HG02852 (cell line): ENCODE data around the gene SCEL.
A peak's percentile ranks its signal among the peaks of the same experiment; 100 is the strongest.
"Not testable (repeated sequence)": the region's sequence is repeated elsewhere in the genome, so short reads cannot be mapped to it uniquely, and the experiment has no call there.

Source experiments
- ATAC-seq: cut with Tn5 transposase; IDR thresholded peaks from one replicate; pipeline ENCODE4 v1.9.1; 2021; ENCODE audit warnings: mild to moderate bottlenecking, moderate library complexity; ENCODE audit not compliant: unreplicated experiment

Gene SCEL, protein sequence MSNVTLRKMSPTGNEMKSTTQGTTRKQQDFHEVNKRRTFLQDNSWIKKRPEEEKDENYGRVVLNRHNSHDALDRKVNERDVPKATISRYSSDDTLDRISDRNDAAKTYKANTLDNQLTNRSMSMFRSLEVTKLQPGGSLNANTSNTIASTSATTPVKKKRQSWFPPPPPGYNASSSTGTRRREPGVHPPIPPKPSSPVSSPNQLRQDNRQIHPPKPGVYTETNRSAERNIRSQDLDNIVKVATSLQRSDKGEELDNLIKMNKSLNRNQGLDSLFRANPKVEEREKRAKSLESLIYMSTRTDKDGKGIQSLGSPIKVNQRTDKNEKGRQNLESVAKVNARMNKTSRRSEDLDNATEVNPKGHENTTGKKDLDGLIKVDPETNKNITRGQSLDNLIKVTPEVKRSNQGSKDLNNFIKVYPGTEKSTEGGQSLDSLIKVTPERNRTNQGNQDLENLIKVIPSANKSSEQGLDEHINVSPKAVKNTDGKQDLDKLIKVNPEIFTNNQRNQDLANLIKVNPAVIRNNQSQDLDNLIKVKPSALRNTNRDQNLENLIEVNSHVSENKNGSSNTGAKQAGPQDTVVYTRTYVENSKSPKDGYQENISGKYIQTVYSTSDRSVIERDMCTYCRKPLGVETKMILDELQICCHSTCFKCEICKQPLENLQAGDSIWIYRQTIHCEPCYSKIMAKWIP

DNA sequence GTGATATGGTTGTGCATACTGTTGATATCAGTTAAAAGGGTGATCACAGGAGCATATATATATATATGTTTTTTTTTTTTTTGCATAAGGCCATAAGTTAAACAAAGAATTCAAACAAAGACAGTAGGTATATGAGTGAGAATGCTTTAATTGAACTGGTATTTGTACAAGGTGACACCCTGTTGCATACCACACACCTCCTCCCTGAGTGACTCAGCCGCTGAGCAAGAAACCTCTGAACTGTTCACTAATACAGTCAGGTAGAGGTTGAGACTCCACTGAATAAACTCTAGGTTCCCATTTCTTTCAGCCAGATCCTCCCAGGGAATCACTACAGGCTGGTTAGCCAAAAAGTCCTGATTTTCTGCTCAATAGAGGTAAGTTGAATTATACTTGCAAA, at the start of gene SCEL:
SCEL (plus strand) TSS at position 259 of the 400 bp plus-strand sequence. CDS start 20,170 bp downstream, outside the sequence.
- ATAC-seq = no peak

DNA sequence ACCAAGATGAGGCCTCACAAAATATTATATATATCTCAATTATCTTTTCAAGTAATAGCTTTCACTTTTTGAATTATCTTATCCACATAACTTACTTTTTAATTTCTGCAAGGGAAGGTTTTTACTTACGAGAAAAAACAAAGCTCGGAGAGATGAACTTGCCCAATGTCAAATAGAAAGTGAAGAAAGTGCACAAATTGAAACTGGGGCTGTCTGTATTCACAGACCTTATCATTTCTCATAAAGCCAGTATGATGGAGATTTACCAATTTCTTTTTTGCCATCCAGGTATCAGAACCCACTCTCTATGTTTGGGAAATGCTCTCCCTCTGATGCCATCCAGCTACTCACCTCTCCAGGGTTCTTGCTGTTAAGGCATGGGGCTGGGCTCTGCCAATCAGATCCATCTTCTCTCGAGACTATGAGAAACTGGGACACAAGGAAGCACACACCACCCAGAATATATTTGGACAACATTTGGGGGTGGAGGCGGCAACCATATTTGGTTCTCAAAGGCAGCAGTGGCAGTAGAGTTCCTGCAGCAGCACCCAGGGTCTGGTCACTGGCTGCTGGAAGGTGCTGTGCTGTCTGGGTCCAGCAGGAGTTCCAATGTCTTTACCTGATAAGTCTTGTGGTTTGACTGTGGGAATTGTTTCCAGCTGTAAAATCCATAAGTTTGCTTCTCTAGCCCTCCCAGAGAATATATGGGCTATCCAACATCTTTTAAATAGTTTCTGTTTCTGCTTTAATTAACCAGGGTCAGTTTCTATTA, 45.8 kb upstream of the SCEL start:
- ATAC-seq = no peak

DNA sequence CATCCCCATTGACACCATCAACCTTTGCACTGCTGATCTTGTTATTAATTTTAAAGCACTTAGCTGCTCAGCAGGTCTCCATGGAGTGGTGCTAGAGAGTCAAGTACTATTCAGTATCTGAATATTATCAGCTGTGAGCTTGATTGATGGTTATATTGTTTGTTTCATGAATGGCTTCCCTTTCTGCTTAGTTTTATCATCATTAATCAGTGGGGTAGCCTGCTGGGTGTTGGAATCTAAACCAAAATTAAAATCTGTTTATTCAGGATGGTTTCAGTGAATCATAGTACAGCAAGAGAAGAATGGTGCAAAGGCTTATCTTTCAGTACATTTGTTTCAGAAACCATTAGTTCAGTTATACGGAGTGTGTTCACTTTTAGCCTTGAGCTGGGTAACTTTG, 42.5 kb upstream of the SCEL start:
- ATAC-seq = no peak

DNA sequence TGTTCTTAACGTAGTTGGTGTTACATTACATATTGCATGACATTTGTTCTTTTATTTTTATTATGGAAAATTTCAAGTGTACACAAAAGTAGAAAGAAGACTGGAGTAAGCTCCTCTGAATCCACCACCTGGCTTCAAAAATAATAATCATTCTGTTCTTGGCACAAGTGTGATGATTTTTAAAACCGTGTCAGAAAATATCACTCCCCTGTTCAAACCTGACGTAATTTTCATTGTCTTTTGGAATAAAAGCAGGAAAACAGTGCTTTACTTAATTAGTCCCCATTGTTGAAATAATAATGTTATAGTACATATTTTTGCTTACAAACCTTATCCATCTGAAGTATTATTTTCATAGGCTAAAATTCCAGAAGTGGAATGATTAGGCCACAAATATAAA, 41.3 kb upstream of the SCEL start:
- no peak for ATAC-seq

DNA sequence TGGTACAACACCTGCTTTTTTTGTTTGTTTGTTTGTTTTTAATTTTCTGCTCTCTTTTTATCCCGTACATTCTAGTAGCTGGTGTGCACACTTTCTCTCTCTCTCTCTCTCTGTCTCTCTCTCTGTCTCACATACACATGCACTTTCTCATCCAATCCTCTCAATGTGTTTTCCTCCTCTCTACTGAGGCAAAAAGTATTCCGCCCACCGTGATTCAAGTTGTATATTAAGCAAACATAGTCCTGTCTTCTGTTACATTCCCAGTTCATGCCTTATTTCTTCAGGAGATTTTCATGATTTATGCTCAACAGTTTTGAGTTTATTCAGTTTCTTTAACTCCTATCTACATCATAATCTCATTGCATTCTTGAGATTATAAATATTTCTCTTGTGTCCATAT, 38.2 kb upstream of the SCEL start:
- no peak for ATAC-seq

DNA sequence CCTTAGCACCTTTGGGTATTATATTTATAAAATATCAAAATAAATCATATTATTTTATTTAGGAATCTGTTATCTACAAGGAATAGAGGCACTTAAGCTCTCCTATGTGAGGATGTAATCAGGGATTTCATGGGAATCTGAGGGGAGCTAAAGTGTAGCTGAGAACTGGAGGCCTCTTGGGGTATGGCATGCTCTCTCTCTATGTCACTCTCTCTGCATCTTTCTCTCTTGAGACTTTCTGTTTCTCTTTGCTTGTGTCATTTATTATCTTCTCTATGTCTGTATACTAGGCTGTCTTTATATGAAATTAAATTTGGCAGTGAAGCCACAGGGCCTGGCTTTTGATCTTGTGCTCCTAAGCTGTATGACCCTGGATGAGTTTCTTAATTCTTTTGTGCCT, 37.7 kb upstream of the SCEL start:
- no peak for ATAC-seq

DNA sequence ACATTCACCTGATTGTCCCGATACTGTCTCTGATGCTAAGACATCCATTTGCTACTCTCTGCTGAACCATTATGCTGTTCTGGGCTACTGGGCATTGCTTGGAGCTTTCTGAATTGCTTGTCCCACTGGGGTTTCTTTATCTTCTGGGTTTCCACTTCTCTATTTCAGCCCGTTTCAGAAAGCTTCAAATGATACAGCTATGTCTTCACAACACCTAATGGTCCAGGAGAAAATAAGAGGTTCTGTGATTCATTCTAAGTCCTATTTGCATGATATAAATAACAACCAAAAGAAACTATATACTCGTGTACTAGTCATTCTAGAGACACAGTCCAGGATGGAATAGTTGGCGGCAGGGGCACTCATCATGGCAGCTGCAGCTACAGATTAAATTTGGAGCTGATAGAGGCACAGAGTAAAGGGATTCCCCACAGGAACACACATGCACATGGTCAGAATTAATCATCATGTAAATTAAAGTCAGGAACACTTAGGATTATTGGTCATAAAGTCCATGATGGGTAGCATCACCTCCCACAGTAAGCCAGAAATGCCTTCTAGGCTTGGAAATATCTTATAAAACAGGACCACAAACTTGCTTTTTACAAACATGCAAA, 33.3 kb upstream of the SCEL start:
- ATAC-seq = peak; percentile 90

DNA sequence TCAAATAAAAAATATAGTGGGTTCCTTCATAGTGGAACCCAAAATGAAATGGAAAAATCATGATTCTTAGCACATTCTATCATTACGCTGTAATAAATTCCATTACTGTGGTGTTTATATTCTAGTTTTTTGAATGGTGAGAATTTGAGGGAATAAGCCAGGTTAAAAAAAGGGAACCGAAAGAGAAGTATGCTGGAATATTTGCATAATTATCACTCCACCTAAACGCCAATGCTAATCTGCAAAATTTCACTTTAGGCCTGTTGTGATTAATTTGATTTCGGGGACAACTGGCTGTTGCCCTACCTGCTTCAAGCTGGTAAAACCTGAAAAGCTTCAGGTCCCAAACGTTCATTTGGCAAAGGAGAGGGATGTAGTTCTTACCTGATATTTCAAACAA, 32.1 kb upstream of the SCEL start:
- no peak for ATAC-seq

DNA sequence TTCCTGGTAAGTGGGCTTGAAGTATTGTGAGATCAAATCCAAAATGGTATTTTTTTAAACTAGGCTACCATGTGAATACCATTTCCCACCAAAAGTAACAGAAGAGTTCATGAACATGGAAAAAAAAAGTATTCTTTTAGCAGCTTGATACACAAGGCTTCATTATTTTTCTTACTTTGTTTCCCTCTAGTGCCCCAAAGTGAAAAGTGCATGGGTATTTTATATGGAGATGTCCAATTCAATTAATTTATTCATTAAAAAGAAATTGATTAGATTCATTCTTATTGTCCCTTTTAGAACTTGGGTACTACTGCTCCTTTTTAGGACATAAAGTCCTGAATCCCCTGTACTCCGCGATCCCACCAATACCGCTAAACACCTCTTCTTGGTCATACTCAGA, 28.6 kb upstream of the SCEL start:
- no peak for ATAC-seq

DNA sequence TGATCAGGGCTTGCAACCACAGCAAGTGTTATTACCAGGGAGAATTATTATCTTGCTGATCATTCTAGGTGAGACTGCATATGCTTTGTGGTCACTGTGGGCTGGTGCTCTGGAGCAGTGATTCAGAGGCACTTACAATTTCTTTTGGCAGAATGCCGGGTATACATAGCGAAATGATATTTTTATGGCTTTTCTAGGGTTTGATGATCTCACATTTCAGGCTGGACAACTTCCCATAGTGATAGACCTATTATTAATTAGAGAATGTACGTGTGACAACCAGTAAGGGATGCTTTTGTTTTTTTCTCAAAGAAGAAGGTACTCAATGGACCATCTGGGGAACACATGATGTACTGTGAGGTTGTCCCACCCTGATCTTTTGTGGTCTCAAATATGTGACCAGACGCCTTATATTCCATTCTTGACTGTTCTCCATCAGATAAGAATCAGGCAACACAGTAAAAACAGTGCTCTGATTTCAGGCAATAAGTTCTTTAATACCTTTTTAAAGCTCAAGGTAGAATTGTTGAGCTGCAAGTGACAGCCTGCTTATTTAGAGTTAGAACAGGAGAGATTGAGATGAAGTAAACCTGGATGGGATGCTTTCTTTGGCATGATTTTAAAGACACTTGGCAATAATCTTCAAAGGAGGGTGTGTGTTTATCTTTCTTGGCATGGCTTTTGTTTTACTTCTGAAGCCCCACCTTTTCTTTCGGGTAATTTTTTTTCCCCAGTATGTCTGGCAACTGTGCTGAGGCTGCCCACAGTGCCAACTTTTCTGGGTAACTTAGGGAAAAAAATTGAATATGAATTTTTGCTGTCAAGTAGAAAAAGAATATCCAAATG, 27.4 kb upstream of the SCEL start:
- ATAC-seq = no peak

DNA sequence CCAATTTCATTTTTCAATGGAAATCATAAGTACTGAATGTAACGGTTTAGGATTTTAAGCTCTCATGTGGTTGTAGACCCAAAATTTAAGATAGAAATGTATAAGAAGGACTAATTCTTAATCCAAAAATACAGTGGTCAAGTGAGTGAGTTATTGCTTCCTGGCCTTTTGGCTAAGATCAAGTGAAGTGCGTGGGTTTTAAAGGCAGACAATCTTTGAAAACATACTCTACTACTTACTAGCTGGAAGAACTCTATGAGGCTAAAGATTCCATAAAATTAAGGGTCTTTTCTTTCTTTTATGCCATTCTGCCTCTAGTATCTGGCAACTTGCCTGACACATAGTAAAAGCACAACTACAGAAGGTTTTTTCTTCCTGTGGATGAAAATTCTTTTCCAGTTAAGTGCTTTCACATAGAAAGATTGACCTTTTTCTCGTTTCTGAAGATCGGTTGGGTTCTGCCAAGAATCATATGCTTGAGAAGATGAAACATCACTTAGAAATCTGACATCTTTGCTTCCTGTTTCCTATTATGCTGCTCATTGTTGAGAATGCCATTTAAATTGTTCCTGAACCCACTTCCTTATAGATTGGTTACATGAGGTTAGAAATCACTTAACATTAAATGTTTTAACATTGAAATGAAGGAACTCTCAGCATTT, 26.4 kb upstream of the SCEL start:
- no peak for ATAC-seq

DNA sequence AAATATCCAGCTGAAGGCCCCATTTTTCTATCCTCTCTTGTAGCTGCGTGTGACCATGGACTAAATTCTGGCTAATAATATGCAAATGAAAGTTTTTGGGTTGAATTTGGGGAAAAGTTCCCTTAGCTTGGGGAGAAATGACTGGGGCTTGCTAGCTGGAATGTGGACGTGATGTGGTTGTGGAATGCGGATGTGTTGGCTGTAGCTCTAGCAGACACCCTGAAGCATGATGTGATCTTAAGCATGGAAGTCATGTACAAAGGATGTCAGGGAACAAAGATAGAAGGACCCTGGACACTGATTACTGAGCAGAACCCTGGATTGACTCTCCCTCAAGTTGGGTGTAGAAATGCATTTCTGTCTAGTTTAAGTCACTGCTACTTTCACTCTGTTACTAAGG, 25.4 kb upstream of the SCEL start:
- no peak for ATAC-seq

DNA sequence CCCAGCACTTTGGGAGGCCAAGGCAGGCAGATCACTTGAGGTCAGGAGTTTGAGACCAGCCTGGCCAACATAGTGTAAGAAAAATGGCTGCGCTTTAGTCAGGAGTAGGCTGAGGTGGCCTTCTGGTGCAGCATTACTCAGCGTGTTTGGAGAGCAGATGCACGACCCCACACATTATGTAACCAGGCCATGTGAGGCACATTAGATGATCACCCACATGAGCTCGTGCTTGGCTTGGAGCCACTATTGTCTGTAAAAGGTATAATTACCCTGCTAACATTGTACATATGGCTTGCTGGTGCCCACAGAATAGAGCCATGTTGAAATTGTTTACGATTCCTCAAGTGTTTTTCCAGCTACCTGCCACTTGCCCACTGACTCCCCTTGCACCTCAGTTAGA, 24.0 kb upstream of the SCEL start:
- no peak for ATAC-seq

DNA sequence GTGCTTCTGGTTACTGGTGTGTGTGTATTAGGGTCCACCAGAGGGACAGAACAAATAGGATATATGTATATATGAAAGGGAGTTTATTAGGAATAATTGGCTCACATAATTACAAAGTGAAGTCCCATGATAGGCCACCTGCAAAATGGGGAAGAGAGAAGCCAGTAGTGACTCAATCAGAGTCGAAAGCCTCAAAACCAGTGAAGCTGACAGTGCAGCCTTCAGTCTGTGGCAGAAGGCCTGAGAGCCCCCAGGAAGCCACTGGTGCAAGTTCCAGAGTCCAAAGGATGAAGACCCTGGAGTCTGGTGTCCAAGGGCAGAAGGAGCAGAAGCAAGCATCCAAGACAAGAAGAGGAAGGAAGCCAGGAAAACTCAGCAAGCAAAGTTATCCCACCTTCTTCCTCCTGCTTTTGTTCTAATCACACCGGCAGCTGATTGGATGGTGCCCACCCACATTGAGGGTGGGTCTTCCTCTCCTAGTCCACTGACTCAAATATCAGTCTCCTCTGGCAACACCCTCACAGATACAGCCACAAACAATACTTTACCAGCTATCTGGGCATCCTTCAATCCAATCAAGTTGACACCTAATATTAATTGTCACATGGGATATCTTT, 21.7 kb upstream of the SCEL start:
- peak; percentile 92 for ATAC-seq

DNA sequence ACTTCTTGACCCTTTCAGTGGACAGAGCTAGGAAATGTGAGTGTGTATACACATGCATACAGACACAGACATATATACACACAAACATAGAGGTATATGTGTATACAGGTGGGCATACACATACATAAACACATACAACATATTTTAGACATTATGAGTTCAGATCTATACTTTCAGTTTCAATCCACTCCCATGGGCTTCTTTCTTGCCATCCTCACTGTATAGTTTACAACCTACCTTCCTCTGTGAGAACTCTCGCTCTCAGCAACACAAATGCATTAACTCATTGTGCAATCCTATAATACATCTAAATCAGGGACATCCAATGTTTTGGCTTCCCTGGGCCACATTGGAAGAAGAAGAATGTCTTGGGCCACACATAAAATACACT, 21.2 kb upstream of the SCEL start:
- peak; percentile 64 for ATAC-seq

DNA sequence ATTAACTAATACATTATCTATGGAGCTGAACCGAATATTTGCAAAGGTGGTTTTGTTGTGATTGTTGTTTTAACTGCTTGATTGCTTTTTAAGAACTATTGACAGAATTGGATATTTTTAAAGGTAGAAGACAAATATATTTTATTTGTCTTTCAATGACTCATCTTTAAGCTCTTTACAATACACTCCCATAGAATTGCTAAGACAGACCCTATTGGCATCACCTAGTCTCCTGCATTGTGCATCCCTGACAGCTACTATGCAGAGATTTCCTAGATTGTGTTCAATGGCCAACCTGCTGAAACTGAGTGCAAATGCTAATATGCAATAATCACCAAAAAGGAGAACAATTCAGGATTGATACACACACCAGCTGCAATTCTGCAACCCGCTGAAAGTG, 19.7 kb upstream of the SCEL start:
- ATAC-seq = no peak

DNA sequence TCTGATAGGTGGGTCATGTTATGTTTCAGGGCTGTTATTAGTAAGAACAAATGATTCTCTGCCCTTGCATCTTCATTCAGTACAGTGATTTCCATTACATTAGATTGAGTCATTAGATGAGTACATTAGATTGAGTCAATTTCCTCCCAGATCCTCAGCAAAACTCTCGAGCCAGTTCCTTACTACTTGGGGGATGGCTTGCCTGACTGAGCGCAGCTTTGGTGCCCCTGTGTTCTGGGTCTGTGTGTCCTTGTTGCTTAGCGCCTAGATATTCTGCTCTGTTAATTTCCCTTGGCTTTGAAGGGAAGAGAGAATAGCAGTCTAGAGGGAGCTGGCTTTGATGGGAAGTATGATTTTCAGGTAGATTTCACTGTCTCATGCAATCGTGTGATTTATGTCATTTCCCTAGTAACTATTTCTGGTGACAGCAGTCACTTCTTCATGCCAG, 19.1 kb upstream of the SCEL start:
- ATAC-seq = peak; percentile 37

DNA sequence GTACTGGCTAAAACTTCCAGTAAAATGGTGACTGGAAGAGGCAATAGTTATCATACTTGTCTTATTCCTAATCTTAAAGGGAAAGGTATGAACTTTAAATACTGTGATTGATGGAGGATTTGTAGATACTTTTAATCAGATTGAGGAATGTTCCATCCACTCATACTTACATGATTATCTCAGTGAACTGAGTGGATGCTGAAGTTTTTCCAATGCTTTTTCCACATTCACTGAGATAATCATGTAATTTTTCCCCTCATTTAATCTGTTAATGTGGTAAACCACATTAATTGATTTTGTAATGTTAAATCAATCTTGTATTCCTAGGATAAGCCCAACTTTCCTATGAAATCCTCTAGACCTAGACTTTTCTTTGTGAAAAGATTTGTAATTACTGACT, 17.2 kb upstream of the SCEL start:
- no peak for ATAC-seq

DNA sequence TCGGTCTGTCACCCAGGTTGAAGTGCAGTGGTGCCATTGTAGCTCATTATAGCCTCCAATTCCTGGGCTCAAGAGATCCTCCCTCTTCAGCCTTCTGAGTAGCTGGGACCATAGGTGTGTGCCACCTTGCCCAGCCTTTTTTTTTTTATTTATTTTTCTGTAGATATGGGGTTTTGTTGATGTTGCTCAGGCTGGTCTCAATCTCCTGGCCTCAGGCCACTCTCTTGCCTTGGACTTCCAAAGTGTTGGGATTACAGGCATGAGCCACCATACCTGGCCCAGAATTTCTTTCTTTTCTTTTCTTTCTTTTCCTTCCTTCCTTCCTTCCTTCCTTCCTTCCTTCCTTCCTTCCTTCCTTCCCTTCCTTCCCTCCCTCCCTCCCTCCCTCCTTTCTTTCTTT, 16.1 kb upstream of the SCEL start:
- ATAC-seq = not testable (repeated sequence)
